ENCODE results near the gene ARMC10.
"Not testable (repeated sequence)": the region's sequence is repeated elsewhere in the genome, so short reads cannot be mapped to it uniquely, and the experiment has no call there.

Gene ARMC10

GRCh38 chr7:103129702-103130549 is 55.0 kb downstream of the ARMC10 start:
- DNase-seq: no peak

- no peak for DNase-seq
Measured at GRCh38 chr7:103130901-103131624, 56.1 kb downstream of the ARMC10 start.

- DNase-seq: no peak
Measured at GRCh38 chr7:103132995-103133688, 58.2 kb downstream of the ARMC10 start.

GRCh38 chr7:103134836-103135554 is 60.1 kb downstream of the ARMC10 start:
- no peak for DNase-seq

- no peak for DNase-seq
Measured at GRCh38 chr7:103140061-103140460, 65.1 kb downstream of the ARMC10 start.

- DNase-seq: no peak
Measured at GRCh38 chr7:103140685-103141084, 65.7 kb downstream of the ARMC10 start.

- no peak for DNase-seq
Measured at GRCh38 chr7:103141753-103142404, 66.9 kb downstream of the ARMC10 start.

GRCh38 chr7:103142494-103142893 is 67.6 kb downstream of the ARMC10 start:
- DNase-seq: no peak

GRCh38 chr7:103143868-103144267 is 68.9 kb downstream of the ARMC10 start:
- DNase-seq: no peak

- DNase-seq: not testable (repeated sequence)
Measured at GRCh38 chr7:103144754-103145153, 69.8 kb downstream of the ARMC10 start.

GRCh38 chr7:103148131-103148993 is 73.4 kb downstream of the ARMC10 start:
- no peak for DNase-seq

All from SHP77 (cell line).